Ecto neural progenitor cell (in vitro differentiated cells): ENCODE data around the gene NANOGP8.
"Not testable (repeated sequence)": the region's sequence is repeated elsewhere in the genome, so short reads cannot be mapped to it uniquely, and the experiment has no call there.

Experiments used
- DNase-seq: peaks from one replicate; pipeline ENCODE4 v3.0.0-alpha.2; 2018; ENCODE audit warnings: low spot score

Gene NANOGP8

GRCh38 chr15:35085176-35085919 lies at the start of gene NANOGP8:
Gene NANOGP8, minus strand, starts transcription at chr15:35085295. Its CDS starts 185 bp downstream, at chr15:35085110.
- not testable (repeated sequence) for DNase-seq

- DNase-seq: no peak
Measured at GRCh38 chr15:35134299-35134698, 49.2 kb upstream of the NANOGP8 start.

DNA sequence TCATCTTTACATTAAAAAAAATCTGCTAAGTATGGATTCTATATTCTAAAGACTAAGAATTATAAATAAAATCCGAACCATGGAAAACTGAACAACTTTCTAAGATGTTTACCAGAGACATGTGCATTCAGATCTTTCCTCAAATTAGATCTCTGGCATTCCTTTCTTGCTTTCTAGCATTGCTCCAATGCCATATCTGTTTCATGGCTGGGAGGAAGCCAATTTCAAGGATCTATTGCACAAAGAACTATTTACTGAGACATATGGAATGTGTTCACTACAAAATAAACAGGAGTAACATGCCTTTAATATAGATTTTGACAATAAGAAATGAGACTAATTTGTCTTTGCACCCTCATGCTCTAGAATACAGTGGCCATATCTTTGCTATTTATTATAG lies 45.1 kb upstream of the NANOGP8 start:
- no peak for DNase-seq

- DNase-seq: no peak
Measured at GRCh38 chr15:35129361-35129760, 44.3 kb upstream of the NANOGP8 start.

DNA sequence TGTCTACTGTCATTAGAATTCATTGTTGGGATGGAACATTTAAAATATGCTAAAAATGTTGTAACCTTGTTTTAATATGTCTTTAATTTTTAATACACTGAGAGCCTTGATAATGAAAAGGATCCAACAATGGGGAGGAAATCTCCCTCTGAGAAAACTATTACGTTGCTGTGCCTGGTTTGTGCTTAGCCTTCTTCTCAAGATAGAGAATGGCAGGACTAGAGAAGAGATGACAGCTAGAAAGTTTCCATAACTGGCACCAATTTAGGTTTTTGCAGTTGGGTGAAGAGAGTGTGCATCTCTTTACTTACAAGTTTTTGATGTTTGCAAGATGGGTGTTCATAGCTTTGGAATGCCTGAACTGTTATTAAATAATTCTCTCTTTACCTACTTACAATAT lies 42.6 kb upstream of the NANOGP8 start:
- DNase-seq: no peak

GRCh38 chr15:35126236-35126635 lies 41.1 kb upstream of the NANOGP8 start:
- no peak for DNase-seq

DNA sequence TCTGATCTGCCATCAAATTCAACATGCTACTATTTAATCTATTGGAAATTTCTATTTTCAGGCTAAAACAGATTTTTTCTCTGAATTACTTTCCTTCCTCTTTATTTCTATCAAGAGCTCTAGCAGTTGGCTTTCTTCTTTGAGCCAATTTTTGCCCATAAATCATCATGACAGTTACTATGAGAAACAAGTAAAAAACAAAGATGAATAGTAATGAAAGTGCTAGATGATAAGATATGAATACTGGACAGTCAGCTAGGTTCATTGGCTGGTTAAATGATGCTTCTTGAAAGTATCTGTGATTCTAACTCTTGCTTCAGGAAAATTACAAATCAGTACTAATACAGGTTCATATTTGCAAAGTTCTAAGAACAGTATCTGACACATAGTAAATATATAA lies 38.6 kb upstream of the NANOGP8 start:
- no peak for DNase-seq

GRCh38 chr15:35121611-35122359 lies 36.7 kb upstream of the NANOGP8 start:
- no peak for DNase-seq

DNA sequence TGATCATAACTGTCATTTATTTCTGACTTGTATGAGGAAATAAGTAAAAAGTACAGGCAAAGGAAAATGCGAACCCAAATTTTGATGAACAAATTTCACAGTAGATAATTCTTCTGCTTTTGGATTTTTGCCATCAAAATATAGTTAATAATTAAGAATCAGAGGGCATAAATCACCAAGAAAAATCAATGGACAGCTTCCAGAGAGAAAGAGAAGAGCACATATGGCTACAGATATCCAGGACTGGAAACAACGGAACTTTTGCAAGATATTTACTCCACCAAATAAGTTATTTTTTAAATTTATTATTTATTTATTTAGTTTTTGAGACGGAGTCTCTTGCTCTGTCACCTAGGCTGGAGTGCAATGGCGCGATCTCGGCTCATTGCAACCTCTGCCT lies 35.1 kb upstream of the NANOGP8 start:
- no peak for DNase-seq

DNA sequence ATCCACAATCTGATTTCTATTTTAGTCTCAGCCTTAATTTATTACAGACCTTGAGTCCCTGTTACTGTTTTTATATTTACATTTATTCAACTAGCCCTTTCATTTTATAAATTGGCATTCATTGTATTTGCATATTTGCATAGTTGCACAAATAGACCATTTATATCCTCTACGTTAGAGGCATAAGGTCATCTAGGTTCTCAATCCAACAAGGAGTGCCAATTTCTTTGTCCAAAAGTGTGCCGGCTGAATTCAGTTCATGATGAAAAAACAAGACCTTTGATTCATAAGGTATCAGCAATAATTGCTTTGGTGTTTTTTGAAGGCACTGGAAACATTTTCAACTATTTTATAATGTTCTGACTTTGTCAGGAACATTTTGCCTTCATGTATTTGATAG lies 33.9 kb upstream of the NANOGP8 start:
- no peak for DNase-seq

DNA sequence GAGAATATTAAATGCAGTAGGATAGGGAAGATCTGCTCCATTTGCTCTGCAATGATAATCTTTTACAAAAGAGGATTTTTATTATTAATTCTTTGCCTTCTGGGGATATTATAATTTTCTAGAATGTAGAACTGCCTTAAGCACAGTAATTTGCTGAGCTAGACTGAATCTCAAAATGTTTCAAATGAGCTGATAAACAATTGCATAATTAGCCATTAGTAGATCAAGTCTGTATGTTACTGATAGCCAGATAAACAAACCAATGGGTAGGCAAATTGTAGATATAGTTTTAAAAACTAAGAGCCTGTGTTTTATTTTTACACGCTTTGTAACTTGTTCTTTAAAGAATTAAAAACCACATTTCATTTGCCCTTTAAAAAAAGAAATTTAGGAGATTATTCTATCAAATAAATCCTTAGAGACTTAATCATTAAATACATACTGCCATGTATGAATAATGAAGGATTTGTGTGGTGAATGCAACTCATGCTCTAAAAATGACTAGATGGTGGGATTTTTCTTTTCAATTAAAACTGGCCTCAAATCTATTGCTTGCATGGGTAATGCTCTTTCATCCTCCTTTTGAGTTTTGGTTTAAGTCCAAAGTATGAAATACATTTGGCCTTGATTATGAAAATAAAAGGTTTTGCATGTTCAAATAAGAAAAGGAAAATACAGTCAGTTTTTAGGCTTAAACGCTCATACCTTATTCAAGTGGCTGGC lies 32.6 kb upstream of the NANOGP8 start:
- DNase-seq: no peak

DNA sequence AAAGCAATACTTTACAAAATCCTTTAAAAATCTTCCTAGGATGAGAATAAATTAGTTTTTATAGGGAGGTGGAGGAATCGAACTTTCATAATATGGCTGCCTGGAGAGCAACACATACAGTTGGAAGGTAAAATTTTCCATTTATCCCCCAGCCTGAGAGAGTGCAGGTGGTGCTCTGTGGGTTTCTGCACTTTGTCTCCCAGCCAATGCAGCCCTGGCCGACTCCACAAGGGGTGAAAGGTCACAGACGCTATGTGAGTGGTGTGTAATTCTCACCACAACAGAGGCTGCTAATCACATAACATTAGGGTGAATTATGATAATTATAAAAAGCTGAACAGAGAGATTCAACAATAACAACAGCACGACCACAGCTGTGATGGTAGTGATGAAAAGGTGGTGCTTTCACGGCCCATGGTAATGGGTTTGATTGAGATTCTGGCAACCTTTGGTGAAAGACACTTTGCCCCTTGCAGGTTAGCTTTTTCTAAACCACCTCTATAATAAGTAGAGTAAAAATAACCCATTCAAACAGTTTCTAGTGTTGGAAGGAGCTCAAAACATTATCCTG lies 30.1 kb upstream of the NANOGP8 start:
- no peak for DNase-seq

DNA sequence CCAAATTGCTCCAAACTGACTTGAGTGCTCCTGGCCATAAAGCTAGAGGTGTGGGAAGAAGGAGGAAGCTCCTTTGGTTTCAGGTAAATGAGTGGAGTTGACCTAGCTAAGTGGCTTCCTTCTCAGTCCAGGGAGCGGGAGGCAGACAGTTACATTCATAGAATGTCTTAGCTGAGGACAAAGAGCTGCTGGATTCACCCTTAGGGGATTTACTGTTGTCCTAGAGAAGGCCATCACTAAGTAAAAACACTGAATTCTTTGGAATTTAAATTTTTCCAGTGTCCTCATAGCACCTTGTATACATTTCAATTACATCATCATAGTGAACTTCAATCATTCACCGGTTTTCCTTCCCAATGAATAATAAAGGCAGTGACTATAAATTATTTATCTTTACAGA lies 27.3 kb upstream of the NANOGP8 start:
- no peak for DNase-seq

DNA sequence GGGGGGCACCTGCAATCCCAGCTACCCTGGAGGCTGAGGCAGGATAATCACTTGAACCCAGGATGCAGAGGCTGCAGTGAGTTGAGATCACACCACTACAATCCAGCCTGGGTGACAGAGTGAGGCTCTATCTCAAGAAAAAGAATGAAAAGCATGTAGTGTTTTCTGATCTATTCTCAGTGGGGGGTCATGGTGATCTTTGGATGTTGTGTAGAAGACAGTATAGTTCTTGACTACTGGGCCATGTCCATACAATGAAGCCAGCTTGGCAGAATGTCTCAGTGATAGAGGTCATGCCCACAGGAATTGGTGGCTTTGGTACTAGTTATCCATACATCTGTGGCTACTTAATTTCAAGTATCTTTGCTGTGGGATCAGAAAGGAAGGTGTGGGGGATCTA lies 26.8 kb upstream of the NANOGP8 start:
- no peak for DNase-seq

- DNase-seq: no peak
Measured at GRCh38 chr15:35108453-35108852, 23.4 kb upstream of the NANOGP8 start.

GRCh38 chr15:35107561-35107960 lies 22.5 kb upstream of the NANOGP8 start:
- DNase-seq: no peak

- no peak for DNase-seq
Measured at GRCh38 chr15:35107122-35107521, 22.0 kb upstream of the NANOGP8 start.

DNA sequence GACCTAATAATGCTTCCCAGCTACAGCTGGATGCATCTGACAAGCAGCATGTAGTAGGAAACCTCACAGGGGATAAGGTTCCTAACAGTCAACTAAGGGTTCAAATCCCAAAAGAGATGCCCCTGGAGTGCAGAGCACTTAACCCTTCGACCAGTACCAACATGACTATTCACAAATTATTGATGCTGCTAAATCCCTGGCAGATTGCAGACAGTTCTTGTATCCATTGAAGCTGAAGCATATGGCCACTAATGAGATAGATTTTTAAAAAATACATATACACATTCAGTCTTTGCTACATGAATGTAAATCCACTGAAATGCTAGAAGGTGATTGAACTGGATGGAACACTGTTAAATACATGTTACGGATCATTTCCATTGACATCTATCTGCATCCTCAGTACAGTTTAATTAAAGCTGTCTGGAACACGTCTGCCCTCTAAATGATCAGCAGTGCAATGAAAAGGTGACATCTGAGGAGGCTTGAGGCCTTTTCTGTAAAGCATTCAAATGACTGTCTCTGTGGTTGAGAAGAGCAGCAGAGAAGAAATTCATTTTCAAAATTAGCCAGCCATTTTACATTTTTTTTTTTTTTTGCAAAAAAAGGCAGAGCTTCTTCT lies 19.5 kb upstream of the NANOGP8 start:
- DNase-seq: no peak

DNA sequence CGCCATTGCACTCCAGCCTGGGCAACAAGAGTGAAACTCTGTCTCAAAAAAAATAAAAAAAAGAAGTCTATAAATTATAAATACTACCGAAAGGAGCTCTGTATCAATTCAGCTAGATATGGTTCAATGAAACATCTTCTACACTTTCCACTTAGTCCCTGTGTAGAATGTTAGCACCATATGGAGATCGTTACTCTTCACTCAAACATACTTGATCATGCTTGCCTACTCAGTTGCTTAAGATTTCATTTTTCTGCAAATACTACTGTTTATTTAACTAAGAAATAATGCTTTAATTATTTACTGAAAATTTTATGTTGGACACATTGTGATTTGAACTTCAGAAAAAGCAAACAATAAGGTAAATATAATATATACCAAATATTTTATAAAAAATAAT lies 17.1 kb upstream of the NANOGP8 start:
- DNase-seq: no peak

DNA sequence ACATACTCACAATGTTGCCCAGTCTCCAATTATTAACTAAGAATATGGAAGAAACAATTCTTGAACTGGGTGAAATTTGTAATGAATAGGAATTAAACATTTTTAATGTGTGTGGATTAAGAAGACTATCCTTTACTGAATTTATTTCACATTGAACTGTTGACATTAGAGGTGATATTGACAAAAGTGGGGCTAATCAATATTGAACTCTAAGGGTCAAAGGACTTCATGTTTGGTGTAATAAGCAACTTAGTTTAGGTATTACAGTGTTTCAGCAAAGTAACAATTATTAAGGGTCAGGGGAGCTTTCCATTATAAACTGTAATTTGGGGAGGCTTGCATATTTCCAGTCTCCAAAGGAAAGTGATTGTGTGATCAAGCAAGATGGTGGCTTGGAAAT lies 16.2 kb upstream of the NANOGP8 start:
- DNase-seq: no peak

GRCh38 chr15:35098737-35099136 lies 13.6 kb upstream of the NANOGP8 start:
- no peak for DNase-seq

GRCh38 chr15:35095941-35096340 lies 10.8 kb upstream of the NANOGP8 start:
- DNase-seq: no peak
